ENCODE measurements around the gene ZNF683. TPM values are rescaled to one million over a fixed set of nuclear protein-coding genes. Genes with fewer than 3 reads are reported as not detected.
"Not testable (repeated sequence)": the region's sequence is repeated elsewhere in the genome, so short reads cannot be mapped to it uniquely, and the experiment has no call there.

The ZNF683 gene
- total RNA-seq, 1 experiment from 2014 or later, result not detected

- not testable (repeated sequence) for DNase-seq (ENCODE audit: low spot score)
Measured at GRCh38 chr1:26385063-26385462, 12.5 kb upstream of the ZNF683 start.

DNA sequence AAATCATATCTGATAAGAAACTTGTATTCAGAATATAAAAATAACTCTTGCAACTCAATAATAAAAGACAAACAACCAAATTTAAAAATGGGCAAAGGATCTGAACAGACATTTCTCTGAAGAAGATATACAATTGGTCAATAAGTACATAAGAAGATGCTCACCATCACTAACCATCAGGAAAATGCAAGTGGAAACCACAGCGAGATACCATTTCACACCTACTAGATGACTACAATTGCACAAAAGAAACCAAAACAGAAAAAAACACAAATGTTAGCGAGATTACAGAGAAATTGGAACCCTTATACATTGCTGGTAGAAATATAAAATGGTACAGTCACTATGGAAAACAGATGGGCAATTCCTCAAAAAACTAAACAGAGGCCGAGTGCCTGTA is 11.5 kb upstream of the ZNF683 start:
- no peak for DNase-seq (ENCODE audit: low spot score)

GRCh38 chr1:26378879-26379251 is 6.3 kb upstream of the ZNF683 start:
- no peak for DNase-seq (ENCODE audit: low spot score)

GRCh38 chr1:26378088-26378878 is 5.7 kb upstream of the ZNF683 start:
- DNase-seq (ENCODE audit: low spot score), result no peak

- no peak for DNase-seq (ENCODE audit: low spot score)
Measured at GRCh38 chr1:26376050-26376449, 3.5 kb upstream of the ZNF683 start.

- no peak for DNase-seq (ENCODE audit: low spot score)
Measured at GRCh38 chr1:26375081-26375480, 2.5 kb upstream of the ZNF683 start.

- not testable (repeated sequence) for DNase-seq (ENCODE audit: low spot score)
Measured at GRCh38 chr1:26374361-26374760, 1.8 kb upstream of the ZNF683 start.

DNA sequence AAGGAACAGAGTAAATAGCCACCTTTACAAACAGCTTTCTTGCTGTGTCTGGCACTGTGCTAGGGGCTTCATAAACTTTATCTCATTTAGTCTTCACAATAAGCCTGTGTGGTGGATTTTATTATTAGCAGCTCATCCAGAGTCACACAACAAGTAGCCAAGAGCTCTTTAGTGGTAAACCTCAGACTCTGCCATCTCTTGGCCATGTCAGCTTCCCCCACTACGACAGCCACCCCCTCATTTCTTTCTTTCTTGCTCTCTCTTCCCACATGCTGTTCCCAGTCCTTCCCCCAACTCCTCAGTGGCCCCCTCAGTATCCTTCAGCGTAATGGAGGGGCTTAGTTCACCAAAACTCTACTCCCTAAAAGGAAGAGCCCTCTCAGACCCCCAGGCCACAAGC is 1.2 kb upstream of the ZNF683 start:
- DNase-seq (ENCODE audit: low spot score), result no peak

DNA sequence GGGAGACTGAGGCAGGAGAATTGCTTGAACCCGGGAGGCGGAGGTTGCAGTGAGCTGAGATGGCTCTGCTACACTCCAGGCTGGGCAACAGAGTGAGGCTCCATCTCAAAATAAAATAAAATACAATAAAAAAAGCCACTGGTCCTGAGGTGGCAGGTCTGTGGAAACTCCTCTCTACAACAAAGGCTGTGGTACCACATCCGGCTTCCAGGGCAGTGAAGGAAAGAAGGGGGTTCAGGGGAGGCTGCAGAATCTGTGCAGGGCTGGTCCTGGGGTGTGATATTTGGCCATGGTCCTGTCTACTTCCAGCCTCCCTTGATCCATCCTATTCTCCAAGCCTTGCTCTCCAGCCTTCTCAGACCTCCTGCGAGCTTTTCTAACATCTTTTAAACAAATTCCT is 731 bp upstream of the ZNF683 start:
- DNase-seq (ENCODE audit: low spot score), result no peak

DNA sequence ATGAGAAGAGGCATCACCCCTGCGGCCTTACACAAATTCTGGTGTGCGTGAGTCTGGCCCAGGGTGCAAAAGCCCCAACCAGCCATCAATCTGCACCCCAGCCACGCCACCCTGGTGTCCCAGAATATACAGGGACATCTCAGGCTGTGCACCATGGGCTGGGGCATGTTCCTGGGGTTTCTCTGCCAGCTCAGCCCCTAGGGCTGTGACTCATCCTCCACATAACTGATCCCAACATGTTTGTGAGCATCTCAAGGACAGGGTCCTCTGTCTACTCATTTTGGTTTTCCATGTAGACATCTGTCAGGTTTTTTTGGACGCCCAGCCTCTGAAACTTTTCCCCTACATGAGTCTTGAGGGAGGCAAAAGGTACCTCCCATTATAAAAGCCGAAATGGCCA is 511 bp downstream of the ZNF683 start:
- DNase-seq (ENCODE audit: low spot score), result no peak

DNA sequence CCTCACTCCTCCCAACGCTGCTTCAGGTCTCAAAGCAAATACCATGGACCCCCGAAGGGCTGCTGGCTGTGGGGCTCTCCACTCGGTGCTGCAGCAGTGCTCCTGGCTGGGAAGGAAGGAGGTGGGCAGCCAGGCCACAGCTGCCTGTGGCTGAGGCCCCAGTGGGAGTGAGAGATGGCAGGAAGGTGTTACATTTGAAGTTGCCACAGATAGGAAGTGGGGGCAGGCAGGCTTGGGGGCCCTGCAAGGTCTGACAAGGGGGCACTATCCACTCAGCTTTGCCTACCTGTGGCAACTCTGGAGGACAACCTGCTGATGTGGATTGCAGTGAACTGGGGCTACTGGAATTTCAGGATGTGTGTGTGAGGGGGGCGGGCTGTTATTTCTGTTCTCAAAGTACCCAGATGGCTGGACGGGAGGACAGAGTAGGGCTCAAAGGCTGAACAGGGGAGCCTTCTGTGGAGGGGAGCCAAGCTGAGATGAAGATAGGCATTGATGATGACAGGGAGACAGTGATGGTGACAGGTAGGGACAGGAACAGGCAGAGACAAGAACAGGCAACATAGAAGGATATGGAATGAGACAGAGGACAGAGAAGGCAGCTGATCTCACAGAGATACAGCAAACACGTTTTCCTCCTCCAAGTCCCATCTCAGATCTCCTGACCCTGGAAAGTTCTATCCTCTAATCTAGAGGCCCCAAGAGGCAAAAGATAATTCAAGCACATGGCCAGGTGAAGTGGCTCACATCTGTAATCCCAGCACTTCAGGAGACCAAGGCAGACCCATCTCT is 1.8 kb downstream of the ZNF683 start:
- DNase-seq (ENCODE audit: low spot score), result no peak

DNA sequence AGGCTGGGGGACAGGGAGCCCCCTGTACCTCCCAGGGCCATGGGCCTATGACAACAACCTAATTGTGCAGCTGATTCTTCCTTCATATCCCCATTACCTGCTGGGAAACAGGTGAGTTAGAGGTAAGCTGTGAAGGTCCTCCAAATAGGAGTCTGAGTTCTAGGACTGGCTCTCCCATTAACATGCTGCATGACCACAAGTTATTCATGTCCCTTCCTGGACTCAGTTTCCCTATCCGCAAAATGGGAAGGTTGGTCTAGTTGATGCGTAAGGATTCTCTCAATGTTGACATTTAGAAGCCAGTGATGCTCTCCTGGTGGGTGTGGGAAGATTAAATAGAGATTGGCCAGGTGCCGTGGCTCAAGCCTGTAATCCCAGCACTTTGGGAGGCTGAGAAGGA is 4.1 kb downstream of the ZNF683 start:
- no peak for DNase-seq (ENCODE audit: low spot score)

GRCh38 chr1:26368006-26368405 is 4.5 kb downstream of the ZNF683 start:
- DNase-seq (ENCODE audit: low spot score), result no peak

DNA sequence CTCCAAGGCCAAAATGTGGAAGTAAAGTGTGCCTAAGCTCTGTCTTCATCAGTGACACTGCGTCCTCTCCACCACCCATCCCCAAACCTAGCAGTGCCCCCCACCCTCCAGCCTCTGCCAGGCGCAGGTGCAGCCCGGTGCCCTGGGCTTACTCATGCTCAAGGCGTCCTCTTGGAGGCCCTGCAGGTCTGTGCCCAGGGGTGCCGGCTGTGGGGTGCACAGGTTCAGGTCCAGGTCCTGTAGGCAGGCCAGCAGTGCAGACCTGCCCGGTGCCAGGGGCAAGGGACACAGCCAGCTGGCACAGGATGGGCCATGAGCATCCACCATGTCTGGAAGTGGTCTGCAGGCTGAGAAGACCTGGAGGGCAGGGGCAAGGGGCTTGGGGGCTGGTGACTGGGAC is 5.1 kb downstream of the ZNF683 start:
- no peak for DNase-seq (ENCODE audit: low spot score)

GRCh38 chr1:26364956-26365355 is 7.6 kb downstream of the ZNF683 start:
- no peak for DNase-seq (ENCODE audit: low spot score)

DNA sequence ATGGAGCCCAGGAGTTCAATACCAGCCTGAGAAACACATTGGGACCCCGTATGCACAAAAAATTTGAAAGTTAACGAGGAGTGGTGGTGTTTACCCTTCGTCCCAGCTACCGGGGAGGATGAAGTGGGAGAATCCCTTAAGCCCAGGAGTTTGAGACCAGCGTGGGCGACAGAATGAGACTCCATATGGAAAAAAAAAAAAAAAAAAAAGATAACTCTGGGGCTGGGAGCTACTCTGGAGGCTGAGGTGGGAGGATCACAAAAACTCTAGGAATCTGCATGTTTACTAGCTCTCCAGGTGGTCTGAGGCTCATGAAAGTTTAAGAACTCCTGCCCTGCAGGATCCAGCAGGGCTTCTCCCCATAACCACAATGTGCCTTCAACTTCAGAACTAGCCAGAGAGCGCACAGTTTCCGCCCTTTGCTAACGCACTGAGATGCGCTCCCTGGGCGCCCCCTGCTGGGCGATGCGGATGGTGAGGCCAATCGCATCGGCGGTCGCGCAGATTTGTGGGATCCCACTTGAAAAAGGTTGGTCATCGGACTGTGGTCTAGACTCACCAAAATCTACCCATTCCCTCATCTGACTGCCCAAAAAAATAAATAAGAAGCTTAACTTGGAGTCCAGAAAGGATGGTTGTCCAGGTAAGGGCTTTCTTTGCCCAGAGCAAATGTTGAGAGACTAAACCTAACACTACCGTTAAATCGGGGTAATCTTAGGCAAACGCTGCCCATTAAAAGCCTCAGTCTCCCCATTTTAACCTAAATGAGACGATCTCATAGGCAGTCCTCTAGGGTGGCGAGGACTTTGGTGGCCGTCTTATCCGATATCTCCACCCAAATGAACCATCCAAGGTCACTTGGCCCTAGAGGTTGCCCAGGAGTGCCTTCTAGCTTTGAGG is 8.8 kb downstream of the ZNF683 start:
- peak; percentile 92 for DNase-seq (ENCODE audit: low spot score)

DNA sequence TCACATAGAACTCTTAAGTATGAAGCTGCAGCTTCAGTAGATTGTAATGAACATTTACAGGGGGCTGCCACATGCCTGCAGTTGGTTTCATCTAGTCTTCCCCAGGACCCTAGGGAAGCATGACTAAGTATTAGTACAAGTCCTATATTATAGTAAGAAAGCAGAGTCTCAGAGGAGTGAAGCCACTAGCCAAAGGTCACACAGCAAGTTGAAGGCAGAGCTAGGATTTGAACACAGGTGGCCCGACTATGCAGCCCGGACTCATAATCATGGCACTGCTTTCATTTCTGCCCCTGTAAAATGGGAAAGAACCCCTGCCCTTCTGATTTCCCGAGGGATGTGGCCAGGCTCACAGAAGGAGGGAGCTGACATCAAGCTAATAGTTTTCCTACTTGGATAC is 10.2 kb downstream of the ZNF683 start:
- no peak for DNase-seq (ENCODE audit: low spot score)

- DNase-seq (ENCODE audit: low spot score), result peak; percentile 32
Measured at GRCh38 chr1:26361605-26362122, 10.9 kb downstream of the ZNF683 start.

DNA sequence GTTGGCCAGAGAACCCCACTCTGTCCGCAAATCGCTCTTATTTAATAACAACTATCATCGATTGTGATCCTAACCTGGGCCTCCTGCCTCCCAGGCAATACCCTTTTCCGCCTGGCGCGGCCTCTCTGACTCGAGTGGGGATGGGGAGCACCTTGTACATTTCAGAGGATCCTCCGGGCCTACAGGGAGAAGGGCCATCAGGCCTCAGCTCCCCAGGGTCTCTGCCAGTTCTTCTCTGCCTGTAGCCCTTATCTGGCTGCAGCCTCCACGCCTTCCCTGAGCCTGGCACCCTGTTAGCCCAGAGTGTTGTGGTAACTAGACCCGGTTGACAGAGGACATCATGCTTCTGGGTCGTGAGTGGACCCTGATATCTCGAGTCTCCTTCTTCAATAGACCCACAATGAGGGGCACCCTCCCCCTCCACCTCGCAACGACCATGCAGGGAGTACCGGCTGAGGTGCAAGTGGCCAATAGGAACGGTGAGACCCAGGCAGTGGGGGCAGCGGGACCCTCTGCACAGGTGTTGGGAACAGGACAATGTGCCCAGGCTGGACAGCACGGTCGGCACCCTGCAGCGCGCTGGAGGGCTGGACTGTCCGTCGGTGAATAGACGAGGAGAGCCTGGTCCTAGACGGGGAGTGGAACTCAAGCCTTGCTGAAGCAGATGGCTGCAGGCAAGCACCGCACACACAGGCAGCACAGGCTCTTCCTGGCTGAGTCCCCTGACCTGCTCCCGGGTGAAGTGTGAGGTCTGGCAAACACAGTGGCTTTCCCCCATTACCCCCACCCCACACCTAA is 11.5 kb downstream of the ZNF683 start:
- no peak for DNase-seq (ENCODE audit: low spot score)

DNA sequence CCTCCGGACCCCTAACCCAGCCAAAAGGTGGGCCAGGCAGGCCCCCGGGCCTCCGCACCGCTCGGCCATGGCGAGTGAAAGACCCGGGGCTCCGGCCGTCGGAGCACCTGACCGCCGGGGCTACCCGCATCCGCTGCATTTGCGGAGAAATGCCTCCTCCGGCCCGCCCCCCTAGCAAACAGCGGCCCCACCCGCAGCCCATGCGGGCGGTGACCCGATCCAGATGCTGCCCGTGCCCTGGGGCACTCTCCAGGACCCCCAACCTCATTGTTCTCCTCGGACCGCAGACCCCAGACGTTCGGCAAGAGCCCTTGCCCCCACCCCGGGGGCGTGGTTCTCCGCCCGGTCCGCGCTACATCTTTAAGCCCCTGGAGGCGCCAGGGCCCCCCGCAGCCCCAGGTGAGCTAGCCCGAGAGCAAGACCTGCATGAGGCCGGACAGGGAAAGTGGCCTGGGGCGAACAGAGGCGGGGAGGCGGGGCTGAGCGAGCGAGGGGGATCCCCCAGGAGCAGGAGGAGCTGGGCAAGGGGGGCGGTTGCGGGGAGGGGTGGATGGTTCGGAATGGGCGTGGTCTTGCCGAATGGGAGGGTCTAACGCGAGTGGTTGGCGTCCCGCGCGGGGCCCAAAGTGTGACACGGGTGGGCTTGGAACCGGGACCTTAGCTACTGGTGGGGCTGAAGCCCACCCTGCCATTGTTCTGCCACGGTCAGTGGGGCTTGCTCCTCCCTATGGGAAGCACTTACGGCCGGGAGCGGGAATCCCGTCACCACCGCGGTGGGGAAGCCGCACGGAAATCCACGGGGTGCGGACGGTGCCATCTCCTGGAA is 12.4 kb downstream of the ZNF683 start:
- DNase-seq (ENCODE audit: low spot score), result no peak

Data from HT-29 (cell line).